Stomach smooth muscle (tissue), 2 donors: ENCODE data around the gene KRT85.

Experiments used
- H3K27ac ChIP-seq: one replicate; pipeline ENCODE4 v1.7.0; 2013; ENCODE audit warnings: mild to moderate bottlenecking, low read length, inconsistent platforms
- H3K27me3 ChIP-seq, 2 donors: one replicate each; pipeline ENCODE4 v1.7.0; 2013; ENCODE audit warnings: low read length in 2 of 2; ENCODE audit not compliant: insufficient read depth in 2 of 2, control insufficient read depth in 1 of 2
- H3K36me3 ChIP-seq, 2 donors: one replicate each; pipeline ENCODE4 v1.7.0; 2013; ENCODE audit warnings: low read length in 2 of 2; ENCODE audit not compliant: control insufficient read depth in 2 of 2, insufficient read depth in 2 of 2
- H3K4me1 ChIP-seq: one replicate; pipeline ENCODE4 v1.7.0; 2013; ENCODE audit warnings: low read length; ENCODE audit not compliant: control insufficient read depth, insufficient read depth
- H3K4me3 ChIP-seq, 2 donors: one replicate each; pipeline ENCODE4 v1.7.0; 2013; ENCODE audit warnings: low read length in 2 of 2
- H3K9ac ChIP-seq, 2 donors: one replicate each; pipeline ENCODE4 v1.7.0; 2013; ENCODE audit warnings: low read length in 2 of 2, mild to moderate bottlenecking in 1 of 2
- H3K9me3 ChIP-seq, 2 donors: one replicate each; pipeline ENCODE4 v1.7.0; 2013; ENCODE audit warnings: low read length in 2 of 2; ENCODE audit not compliant: control insufficient read depth in 2 of 2
- donor health status: healthy.
- donor health status: Pancreatic carcinoma.

The KRT85 gene

GRCh38 chr12:52336641-52337040 lies 30.6 kb downstream of the KRT85 start:
- no peak overlapping the region for H3K4me3 ChIP-seq
- no peak overlapping the region for H3K27ac ChIP-seq
- H3K36me3 ChIP-seq: no peaks in the 10 kb centered on the region
- H3K4me1 ChIP-seq: no peaks in the 10 kb centered on the region
- peaks cover 0 to 9% of the 10 kb centered on the region in 2 donors for H3K9me3 ChIP-seq
- no peak overlapping the region for H3K9ac ChIP-seq
- no peaks in the 10 kb centered on the region for H3K27me3 ChIP-seq

GRCh38 chr12:52335598-52336262 lies 31.6 kb downstream of the KRT85 start:
- H3K9ac ChIP-seq: no peak overlapping the region
- H3K27ac ChIP-seq: no peak overlapping the region
- no peak overlapping the region for H3K4me3 ChIP-seq
- H3K9me3 ChIP-seq: peaks cover 0 to 9% of the 10 kb centered on the region in 2 donors
- no peaks in the 10 kb centered on the region for H3K36me3 ChIP-seq
- no peaks in the 10 kb centered on the region for H3K4me1 ChIP-seq
- H3K27me3 ChIP-seq: peaks cover 0 to 3% of the 10 kb centered on the region in 2 donors

- H3K4me1 ChIP-seq: no peaks in the 10 kb centered on the region
- peaks cover 0 to 5% of the 10 kb centered on the region in 2 donors for H3K27me3 ChIP-seq
- no peak overlapping the region for H3K4me3 ChIP-seq
- H3K27ac ChIP-seq: no peak overlapping the region
- H3K9ac ChIP-seq: no peak overlapping the region
- no peaks in the 10 kb centered on the region for H3K36me3 ChIP-seq
- H3K9me3 ChIP-seq: peaks cover 0 to 9% of the 10 kb centered on the region in 2 donors
Observed at GRCh38 chr12:52334185-52334584, 33.1 kb downstream of the KRT85 start.

- Histone ChIP-seq H3K9ac (no peak overlapping the region), H3K27me3 (peaks cover 0 to 5% of the 10 kb centered on the region in 2 donors), H3K4me3 (no peak overlapping the region), H3K4me1 (no peaks in the 10 kb centered on the region), H3K36me3 (no peaks in the 10 kb centered on the region), H3K27ac (no peak overlapping the region), H3K9me3 (peaks cover 0 to 9% of the 10 kb centered on the region in 2 donors)
Observed at GRCh38 chr12:52333321-52333720, 34.0 kb downstream of the KRT85 start.

GRCh38 chr12:52332381-52332780 lies 34.9 kb downstream of the KRT85 start:
- Histone ChIP-seq H3K9me3 (peaks cover 0 to 9% of the 10 kb centered on the region in 2 donors), H3K27me3 (peaks cover 0 to 5% of the 10 kb centered on the region in 2 donors), H3K27ac (no peak overlapping the region), H3K9ac (no peak overlapping the region), H3K4me3 (no peak overlapping the region), H3K36me3 (no peaks in the 10 kb centered on the region), H3K4me1 (no peaks in the 10 kb centered on the region)

GRCh38 chr12:52331833-52332232 lies 35.4 kb downstream of the KRT85 start:
- no peak overlapping the region for H3K4me3 ChIP-seq
- peaks cover 0 to 5% of the 10 kb centered on the region in 2 donors for H3K27me3 ChIP-seq
- H3K4me1 ChIP-seq: no peaks in the 10 kb centered on the region
- no peak overlapping the region for H3K27ac ChIP-seq
- peaks cover 0 to 9% of the 10 kb centered on the region in 2 donors for H3K9me3 ChIP-seq
- H3K36me3 ChIP-seq: no peaks in the 10 kb centered on the region
- H3K9ac ChIP-seq: no peak overlapping the region

- Histone ChIP-seq H3K9ac (no peak overlapping the region), H3K9me3 (peaks cover 0 to 5% of the 10 kb centered on the region in 2 donors), H3K27me3 (peaks cover 0 to 5% of the 10 kb centered on the region in 2 donors), H3K27ac (no peak overlapping the region), H3K36me3 (no peaks in the 10 kb centered on the region), H3K4me3 (no peak overlapping the region), H3K4me1 (no peaks in the 10 kb centered on the region)
Observed at GRCh38 chr12:52331039-52331438, 36.2 kb downstream of the KRT85 start.

GRCh38 chr12:52327830-52328500 lies 39.3 kb downstream of the KRT85 start:
- no peaks in the 10 kb centered on the region for H3K9me3 ChIP-seq
- no peak overlapping the region for H3K27ac ChIP-seq
- H3K36me3 ChIP-seq: no peaks in the 10 kb centered on the region
- peaks cover 0 to 5% of the 10 kb centered on the region in 2 donors for H3K27me3 ChIP-seq
- no peak overlapping the region for H3K4me3 ChIP-seq
- no peaks in the 10 kb centered on the region for H3K4me1 ChIP-seq
- H3K9ac ChIP-seq: no peak overlapping the region

- no peak overlapping the region for H3K4me3 ChIP-seq
- H3K27ac ChIP-seq: no peak overlapping the region
- H3K27me3 ChIP-seq: peaks cover 0 to 5% of the 10 kb centered on the region in 2 donors
- no peaks in the 10 kb centered on the region for H3K9me3 ChIP-seq
- no peak overlapping the region for H3K9ac ChIP-seq
- H3K4me1 ChIP-seq: no peaks in the 10 kb centered on the region
- no peaks in the 10 kb centered on the region for H3K36me3 ChIP-seq
Observed at GRCh38 chr12:52327052-52327829, 40.0 kb downstream of the KRT85 start.

GRCh38 chr12:52324153-52324444 lies 43.2 kb downstream of the KRT85 start:
- no peaks in the 10 kb centered on the region for H3K9me3 ChIP-seq
- no peak overlapping the region for H3K4me3 ChIP-seq
- H3K27me3 ChIP-seq: peaks cover 2 to 8% of the 10 kb centered on the region in 2 donors
- H3K36me3 ChIP-seq: no peaks in the 10 kb centered on the region
- no peak overlapping the region for H3K27ac ChIP-seq
- H3K9ac ChIP-seq: no peak overlapping the region
- H3K4me1 ChIP-seq: no peaks in the 10 kb centered on the region
